LHCN-M2 (cell line): ENCODE data around the gene SLC7A14. TPM values are rescaled to one million over a fixed set of nuclear protein-coding genes. Genes with fewer than 3 reads are reported as not detected.
A peak's percentile ranks its signal among the peaks of the same experiment; 100 is the strongest.

ENCODE experiments used
- DNase-seq: peaks from one replicate; pipeline ENCODE4 v3.0.0-alpha.2; 2012; ENCODE audit warnings: low read depth
- total RNA-seq: library from RNA; depleted of rRNA; stranded (reverse); fragments of >200 nt; gene quantifications from 2 replicates; pipeline ENCODE4 v1.2.3, GENCODE V29; 2014

SLC7A14 gene
- total RNA-seq, 1 experiment from 2014 or later, result 0.34 TPM

- DNase-seq, result no peak
These were observed 49.2 kb downstream of the SLC7A14 start for GRCh38 chr3:170536712-170537111.

GRCh38 chr3:170534227-170534626 lies 51.6 kb downstream of the SLC7A14 start:
- no peak for DNase-seq

DNA sequence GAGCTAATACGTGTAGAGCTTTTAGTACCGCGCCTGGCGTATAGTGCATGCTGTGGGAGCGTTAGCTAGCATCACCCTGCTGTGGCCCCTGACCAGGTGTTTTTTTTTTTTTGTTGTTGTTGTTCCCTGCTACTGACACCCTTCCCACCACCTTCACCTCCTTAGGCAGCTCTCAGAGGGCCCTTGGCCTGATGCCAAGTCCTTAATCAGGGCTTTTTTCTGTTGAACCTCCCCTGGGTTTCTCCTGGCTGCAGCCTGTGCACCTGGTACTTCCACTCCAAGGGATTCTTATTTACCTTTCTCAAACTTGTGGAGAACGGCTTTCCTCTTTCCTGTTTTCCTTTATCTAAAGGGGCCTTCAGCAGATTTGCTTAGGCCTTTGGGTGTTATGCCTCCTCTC lies 53.3 kb downstream of the SLC7A14 start:
- no peak for DNase-seq

DNA sequence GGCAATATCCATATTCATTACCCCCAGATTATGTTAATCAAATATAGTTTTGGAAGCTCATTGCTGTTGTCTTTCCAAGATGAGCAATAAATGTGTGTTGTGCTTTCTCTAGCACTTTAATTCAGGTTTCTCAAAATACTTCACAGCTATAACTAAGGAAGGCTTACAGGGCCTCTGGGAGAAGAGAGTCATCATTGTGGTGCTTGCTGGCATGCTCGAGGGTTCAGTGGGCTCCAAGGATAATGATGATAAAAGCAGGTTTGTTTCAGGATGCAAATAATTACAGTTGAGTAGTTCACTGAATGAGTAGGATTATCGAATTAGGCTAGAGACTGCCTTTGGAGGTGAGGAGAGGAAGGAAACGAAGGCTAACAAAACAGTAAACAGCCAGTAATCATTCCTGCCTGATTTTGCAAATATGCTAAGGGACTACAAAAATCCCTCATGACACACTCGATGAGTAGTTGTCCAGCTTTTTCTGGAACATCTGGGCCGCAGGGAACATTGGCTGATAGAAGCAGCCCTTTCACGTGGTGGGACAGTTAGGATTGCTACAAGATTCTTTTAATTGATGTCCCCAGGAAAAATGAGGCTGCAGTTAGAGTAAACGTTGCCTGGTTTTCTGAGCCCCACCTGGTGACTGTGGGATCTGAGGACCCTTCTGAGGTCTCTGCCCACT lies 54.1 kb downstream of the SLC7A14 start:
- peak; percentile 58 for DNase-seq

DNA sequence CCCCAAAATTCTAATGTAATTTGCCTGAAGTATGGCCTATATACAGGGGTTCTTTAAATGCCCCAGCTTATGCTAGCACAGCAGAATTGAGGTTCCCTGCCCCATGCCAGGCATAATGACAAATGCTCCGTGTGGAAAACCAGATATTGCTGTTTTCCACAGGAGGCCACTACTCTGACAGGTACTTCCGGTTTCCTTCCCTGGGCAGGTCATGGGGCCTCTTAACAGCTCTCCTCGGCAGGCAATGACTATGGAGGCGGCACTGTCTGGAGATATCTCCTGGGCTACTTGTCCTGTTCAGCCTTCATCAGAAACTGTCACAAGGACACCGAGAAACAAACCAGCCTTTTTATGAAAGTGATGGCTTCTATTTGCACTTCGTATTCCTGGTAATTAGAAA lies 54.8 kb downstream of the SLC7A14 start:
- no peak for DNase-seq

- DNase-seq, result no peak
These were observed 56.0 kb downstream of the SLC7A14 start for GRCh38 chr3:170529912-170530311.

DNA sequence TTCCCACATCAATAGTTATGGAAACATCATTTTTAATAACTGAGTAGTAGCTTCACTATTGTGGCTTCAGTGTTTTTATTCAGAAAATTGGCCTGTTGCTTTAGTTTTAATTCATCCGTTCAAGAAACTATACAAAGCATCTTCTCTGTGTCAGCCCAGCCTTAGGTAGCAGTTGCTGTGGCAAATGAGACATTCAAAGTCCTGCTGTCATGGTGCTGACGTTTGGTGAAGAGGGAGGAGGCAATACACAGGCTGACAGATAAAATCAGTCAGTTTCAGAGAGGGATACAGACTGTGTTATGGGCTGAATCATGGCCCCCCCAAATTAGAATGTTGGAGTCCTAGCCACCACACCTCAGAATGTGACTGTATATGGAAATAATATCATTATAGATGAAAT lies 56.5 kb downstream of the SLC7A14 start:
- no peak for DNase-seq

GRCh38 chr3:170528726-170529125 lies 57.1 kb downstream of the SLC7A14 start:
- no peak for DNase-seq

GRCh38 chr3:170524073-170524472 lies 61.8 kb downstream of the SLC7A14 start:
- DNase-seq, result no peak

DNA sequence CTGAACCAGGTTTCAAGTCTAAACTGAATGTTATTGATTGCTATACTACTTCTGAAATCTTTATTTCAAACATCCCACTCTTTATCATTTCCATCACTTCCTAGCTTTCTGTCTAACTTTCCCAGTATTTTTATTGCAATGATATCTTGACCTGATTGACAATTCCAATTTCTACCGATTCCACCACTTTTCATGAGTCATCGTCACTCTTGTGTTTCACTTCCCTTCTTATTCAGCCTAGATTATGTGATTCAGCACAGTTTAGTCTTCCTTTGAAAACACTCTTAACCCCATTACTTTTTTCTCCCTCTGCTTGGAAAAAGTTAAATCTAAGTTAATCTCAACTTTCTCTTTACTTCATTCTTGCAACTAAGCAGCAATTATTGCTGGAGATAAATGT lies 62.6 kb downstream of the SLC7A14 start:
- peak; percentile 60 for DNase-seq

GRCh38 chr3:170522201-170522600 lies 63.7 kb downstream of the SLC7A14 start:
- DNase-seq, result no peak

DNA sequence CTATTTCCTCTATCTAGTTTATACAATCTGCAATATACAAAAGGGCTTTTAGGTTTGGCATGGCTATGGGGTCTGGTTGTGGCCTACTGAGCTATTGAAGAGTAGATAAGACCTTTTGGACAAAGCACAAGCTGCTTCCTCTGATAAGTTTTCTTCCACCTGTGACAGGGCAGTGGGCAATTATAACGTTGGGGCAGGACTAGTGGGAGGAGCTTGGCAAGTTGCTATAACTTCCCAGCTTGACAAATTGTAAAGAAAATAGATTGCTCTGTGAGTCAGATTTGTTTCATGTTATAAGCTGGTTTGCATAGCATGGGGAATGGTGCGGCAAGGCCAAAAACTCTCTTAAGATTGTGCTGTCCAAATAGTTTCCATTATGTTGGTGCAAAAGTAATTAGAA lies 64.9 kb downstream of the SLC7A14 start:
- DNase-seq, result no peak

DNA sequence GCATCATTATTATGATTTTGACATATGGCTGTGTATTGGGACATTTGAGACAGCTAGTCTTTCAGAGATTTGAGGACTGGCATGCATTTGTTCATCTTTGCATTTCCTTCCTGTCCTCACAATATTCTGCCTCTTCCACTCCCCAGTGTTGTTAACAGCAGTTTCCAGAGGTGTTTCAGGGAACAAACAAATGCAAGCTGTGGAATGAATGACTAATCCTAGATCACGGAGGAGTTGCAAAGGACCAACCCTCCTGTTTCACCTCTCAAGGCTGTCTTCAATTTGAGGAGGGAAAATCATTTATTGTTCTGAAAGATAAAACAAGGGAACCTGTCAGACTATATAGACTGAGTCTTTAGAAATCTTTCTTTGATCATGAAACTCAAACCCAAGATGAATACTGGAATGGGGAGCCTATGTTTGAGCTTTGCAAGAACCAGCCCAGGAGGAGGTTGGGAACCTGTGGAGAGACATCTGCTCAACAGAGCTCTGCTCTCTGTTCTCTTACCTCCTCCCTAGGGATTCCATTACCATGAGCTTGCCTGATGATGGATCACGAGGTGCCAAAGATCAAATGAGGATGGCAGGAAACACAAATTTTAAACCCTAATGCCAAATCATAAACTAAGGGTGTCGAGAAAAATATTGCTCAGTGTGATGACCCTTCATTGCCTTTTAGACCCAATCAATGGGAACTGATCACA lies 68.5 kb downstream of the SLC7A14 start:
- DNase-seq, result no peak

GRCh38 chr3:170513642-170514041 lies 72.2 kb downstream of the SLC7A14 start:
- DNase-seq, result no peak

- DNase-seq, result no peak
These were observed 74.5 kb downstream of the SLC7A14 start for GRCh38 chr3:170511371-170511770.

DNA sequence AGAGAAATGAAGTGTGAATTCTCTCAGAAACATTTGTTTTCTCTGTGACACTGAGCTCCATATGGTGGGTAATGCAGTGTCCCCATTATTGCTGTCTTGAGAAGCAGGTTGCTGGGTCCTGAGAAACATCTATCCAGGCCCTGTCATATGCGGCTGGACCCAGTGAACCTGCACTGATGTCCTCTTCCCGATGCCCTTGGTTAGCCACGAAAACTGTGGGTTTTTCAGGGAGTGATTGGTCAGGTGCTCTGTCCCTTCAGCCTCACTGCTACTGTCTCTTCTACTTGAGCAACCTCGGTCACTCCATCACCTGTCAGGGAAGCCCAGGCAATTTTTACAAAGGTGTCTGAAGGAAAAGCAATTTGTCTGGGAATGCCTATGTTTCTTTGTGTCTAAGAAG lies 77.0 kb downstream of the SLC7A14 start:
- DNase-seq, result no peak

DNA sequence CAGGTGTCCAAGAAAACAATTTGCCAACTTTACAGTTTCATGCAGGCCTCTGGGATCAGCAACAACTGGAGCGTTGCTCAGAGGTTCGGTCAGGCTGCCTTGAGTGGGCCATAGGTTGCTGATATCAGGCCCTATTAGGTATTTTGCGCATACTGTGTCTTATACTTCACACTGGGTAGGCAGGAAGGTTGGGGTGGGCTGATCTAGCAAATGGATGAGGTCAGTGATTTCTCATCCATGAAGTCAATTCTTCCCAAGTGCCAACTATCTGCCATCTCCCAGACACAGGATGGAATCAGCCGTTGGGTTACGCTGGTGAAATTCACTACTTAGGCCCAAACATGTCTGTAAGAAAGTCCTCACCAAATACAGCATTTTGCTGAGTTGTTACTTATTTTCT lies 77.6 kb downstream of the SLC7A14 start:
- no peak for DNase-seq

- no peak for DNase-seq
These were observed 78.8 kb downstream of the SLC7A14 start for GRCh38 chr3:170507063-170507462.

GRCh38 chr3:170506556-170506955 lies 79.3 kb downstream of the SLC7A14 start:
- peak; percentile 43 for DNase-seq

DNA sequence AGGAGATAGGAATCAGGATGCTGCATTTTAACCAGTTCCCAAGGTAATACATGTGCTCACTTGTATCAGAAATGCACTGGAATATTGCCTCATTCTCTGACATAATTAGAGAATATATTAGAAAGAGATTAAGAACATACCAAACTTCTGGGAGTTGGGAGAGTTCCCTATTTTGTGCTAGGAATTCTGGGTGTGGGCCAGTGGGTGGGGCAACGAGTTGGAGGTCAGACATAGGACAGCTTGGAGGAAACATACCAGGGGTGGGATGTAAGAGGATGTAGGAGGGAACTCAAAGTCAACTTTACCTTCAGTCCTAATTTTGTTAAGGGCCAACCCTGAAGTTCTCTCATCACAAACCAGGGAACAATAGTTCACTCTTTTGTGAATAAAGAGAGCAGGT lies 83.6 kb downstream of the SLC7A14 start:
- DNase-seq, result no peak

GRCh38 chr3:170500995-170501394 lies 84.9 kb downstream of the SLC7A14 start:
- no peak for DNase-seq

- no peak for DNase-seq
These were observed 85.4 kb downstream of the SLC7A14 start for GRCh38 chr3:170500462-170500861.

DNA sequence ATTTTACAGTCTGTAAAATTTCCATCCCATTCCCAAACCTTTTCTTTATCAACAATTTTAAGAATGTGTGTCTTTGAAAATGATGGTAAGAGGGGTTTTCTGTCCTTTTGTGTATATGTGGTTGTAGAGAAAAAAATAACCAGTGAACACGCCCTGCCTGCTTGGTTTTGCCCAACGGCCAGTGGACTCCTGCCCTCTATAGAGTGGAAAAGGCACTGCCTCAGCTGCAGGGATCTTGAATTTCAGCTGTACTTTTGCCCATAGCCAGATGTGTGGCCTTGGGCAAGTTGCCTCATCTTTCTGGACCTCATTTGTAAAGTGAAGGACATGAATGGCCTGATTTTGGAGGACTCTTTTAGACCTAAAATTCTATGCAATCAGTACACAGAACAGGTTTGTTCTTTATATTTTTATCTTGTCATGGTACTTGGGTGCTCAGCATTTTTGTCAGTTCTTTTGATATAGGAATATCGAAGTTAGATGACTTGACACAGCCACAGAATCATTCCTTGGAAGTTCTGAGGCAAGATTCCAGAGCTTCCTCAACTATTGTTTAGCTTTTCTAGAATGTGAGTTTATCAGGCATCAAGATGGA lies 86.2 kb downstream of the SLC7A14 start:
- DNase-seq, result peak; percentile 63
